ENCODE results near the gene CFAP221.

DNA sequence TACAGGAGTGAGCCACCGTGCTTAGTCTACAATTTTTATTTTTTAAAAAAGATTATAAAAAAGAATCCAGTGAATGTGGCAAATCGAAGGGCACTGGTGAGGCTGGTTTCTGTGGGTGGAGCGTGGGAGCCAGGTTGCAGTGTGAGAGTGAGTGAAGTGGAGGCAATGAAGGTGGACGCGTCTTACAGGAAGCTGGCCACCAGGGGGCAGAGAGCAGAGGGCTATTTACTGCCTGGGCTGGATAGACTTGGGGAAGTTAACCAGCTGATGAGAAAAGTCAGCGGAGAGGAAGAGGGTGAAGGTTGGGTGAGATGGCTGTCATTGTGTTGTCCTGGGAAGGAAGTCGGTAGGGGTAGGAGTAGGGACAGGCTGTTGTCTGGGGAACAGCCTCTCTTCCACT is 26.8 kb upstream of the CFAP221 start:
- TF ChIP-seq, protein P1, sequence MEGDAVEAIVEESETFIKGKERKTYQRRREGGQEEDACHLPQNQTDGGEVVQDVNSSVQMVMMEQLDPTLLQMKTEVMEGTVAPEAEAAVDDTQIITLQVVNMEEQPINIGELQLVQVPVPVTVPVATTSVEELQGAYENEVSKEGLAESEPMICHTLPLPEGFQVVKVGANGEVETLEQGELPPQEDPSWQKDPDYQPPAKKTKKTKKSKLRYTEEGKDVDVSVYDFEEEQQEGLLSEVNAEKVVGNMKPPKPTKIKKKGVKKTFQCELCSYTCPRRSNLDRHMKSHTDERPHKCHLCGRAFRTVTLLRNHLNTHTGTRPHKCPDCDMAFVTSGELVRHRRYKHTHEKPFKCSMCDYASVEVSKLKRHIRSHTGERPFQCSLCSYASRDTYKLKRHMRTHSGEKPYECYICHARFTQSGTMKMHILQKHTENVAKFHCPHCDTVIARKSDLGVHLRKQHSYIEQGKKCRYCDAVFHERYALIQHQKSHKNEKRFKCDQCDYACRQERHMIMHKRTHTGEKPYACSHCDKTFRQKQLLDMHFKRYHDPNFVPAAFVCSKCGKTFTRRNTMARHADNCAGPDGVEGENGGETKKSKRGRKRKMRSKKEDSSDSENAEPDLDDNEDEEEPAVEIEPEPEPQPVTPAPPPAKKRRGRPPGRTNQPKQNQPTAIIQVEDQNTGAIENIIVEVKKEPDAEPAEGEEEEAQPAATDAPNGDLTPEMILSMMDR (conservative IDR thresholded peaks at IDR 0.05; ENCODE audit: low read length), result peak; percentile 77
- TF ChIP-seq EZH2phosphoT487 (IDR thresholded peaks at IDR 0.05; ENCODE audit: borderline replicate concordance), result no peak
